Heart right ventricle (tissue), 16 donors: ENCODE measurements around the gene XPNPEP2. TPM values are rescaled to one million over a fixed set of nuclear protein-coding genes. Genes with fewer than 3 reads are reported as not detected.

Experiments used
- ATAC-seq, 8 donors: fragments of 200-7000 bp; cut with Tn5 transposase; one replicate each; pipeline ENCODE4 v1.9.1; 2020; ENCODE audit warnings: mild to moderate bottlenecking in 8 of 8, moderate library complexity in 8 of 8, moderate number of reproducible peaks in 1 of 8
- DNase-seq, 2 donors: peaks; one replicate each; pipeline ENCODE4 v3.0.0-alpha.2; 2020
- H3K27ac ChIP-seq, 10 donors: fragments of 200-600 bp; sonication (generic) in 2 of 10; one replicate each; pipeline versions ENCODE4 v1.5.0 to v1.8.0; 2020 to 2022; ENCODE audit warnings: mild to moderate bottlenecking in 3 of 10
- H3K27me3 ChIP-seq, 7 donors: fragments of 200-600 bp; one replicate each; pipeline ENCODE4 v1.8.0; 2021 to 2022; ENCODE audit warnings: mild to moderate bottlenecking in 2 of 7
- H3K36me3 ChIP-seq, 9 donors: fragments of 200-600 bp; sonication (generic) in 1 of 9; one replicate each; pipeline versions ENCODE4 v1.5.0 to v1.8.0; 2020 to 2022; ENCODE audit warnings: mild to moderate bottlenecking in 2 of 9
- H3K4me1 ChIP-seq, 9 donors: fragments of 200-600 bp; sonication (generic) in 1 of 9; one replicate each; pipeline versions ENCODE4 v1.5.0 to v1.8.0; 2020 to 2022; ENCODE audit warnings: mild to moderate bottlenecking in 4 of 9
- H3K4me3 ChIP-seq, 10 donors: fragments of 200-600 bp; sonication (generic) in 2 of 10; one replicate each; pipeline versions ENCODE4 v1.5.0 to v1.8.0; 2020 to 2022; ENCODE audit warnings: mild to moderate bottlenecking in 7 of 10, moderate library complexity in 2 of 10
- H3K9me3 ChIP-seq, 11 donors: fragments of 200-600 bp in 10 of 11; sonication (generic) in 2 of 11; one replicate each; pipeline versions ENCODE4 v1.5.0 to v1.8.0; 2013 to 2022; ENCODE audit warnings: mild to moderate bottlenecking in 2 of 11, control low read depth in 1 of 11, moderate library complexity in 1 of 11
- WGBS, 2 donors: extraction: QIAGEN DNeasy Blood & Tissue Kit; methylation state at CpG; one replicate each; pipeline ENCODE4 v1.1.7; 2013; ENCODE audit warnings: inconsistent platforms in 1 of 2; 5-methylcytosine and 5-hydroxymethylcytosine counted together
- intact Hi-C, 10 donors: fragments of 100-400 bp; cut with DNase I; formaldehyde crosslinking; loops; one replicate each; pipeline versions ENCODE4 v1.11.1 to v1.14.2; 2022
- polyA plus RNA-seq, 2 donors: library from polyadenylated mRNA; stranded (reverse); fragments of 200-250 nt; gene quantifications; one replicate each; pipeline ENCODE4 v1.2.3, GENCODE V29; 2013
- total RNA-seq, 10 donors: library from RNA; stranded (reverse); fragmentation: NEBNext Ultra II Directional in 3 of 10; extraction: Animal tissue kit (Norgen Biotek cat#: 25700) in 3 of 10; gene quantifications; one replicate each; pipeline versions ENCODE4 v1.2.1 to v1.2.4, GENCODE V29; 2021 to 2023
- TF ChIP-seq, protein P1 (sequence below), 9 donors: fragments of 200-600 bp; sonication (generic) in 2 of 9; IDR thresholded peaks; one replicate each; pipeline versions ENCODE4 v1.5.0 to v1.8.0; 2021 to 2022; ENCODE audit warnings: antibody characterized with exemption in 9 of 9, mild to moderate bottlenecking in 5 of 9, moderate library complexity in 1 of 9
- donor health status: Arrhythmogenic right ventricular cardiomyopathy.
- donor health status: ischemic (EF 13 %, LVEDD 7.1; RV severe dilation, severe dysfunction).
- donor health status: healthy with polysubstance abuse.
- donor health status: DM: no; HTN: yes; CAD: no.
- donor health status: DM: no; HTN: no; CAD: no.
- donor health status: ischemic (EF 25% LVEDD 6.9; RV normal size, moderate dysfunction).
- donor health status: ischemic (EF 25% LVEDD 5.7; RV mildly dilated, moderate dysfunction).
- donor health status: healthy.
- donor health status: DM: yes; HTN: yes; CAD: no.
- donor health status: Ischemic cardiomyopathy.
- donor health status: ischemic (EF 35%, LVEDD 5.7; RV mildly dilated, moderate dysfunction).
- donor health status: nonischemic (EF 11% LVEDD 7.7; RV severe dilation, severe dysfunction).
- donor health status: DM: yes; HTN: yes; CAD: no.
- donor health status: PGD.
- donor health status: ischemic (EF 29% LVEDD 5.4; RV normal size, mild dysfunction).
- donor health status: nonischemic (EF 23%, LVEDD 6.1; RV moderate dilation, normal function).

Gene XPNPEP2
- total and polyA plus RNA-seq, 12 donors: 0.18 to 2.2 (median 0.52) TPM

DNA sequence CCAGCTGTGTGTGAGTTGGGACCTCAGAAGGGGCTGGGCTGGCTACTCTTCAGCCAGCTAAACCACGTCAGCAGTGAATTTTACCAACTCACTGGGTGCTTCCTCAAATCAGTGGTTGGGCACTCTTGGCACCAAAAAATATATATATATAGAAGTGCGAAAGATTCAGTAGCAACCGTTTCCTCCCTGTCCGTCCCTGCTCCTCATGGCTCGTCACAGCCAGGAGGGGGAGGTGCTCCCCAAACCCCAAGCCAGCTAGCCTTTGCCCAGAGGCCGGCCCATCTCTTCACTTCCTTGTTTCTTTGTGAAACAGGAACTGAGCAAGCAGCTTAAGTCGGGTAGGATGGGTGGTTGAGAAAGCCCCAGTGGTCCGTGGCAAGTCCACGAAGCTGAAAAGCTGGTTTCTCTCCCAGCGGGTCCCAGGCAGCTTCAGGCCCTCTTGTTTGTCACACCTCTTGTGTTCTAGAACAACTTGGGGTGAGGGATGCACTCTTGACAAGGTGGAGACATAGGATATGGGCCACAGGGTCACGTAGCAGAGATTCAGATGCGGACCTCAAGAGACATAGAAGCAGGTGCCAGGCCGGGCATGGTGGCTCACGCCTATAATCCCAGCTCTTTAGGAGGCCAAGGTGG is 34.1 kb downstream of the XPNPEP2 start:
- Histone ChIP-seq H3K27me3 (peaks cover 0 to 5% (median 0%) of the 10 kb centered on the region in 7 donors), H3K9me3 (no peaks in the 10 kb centered on the region), H3K27ac (peak overlapping the region in 3 of 10 donors; percentile 22 to 89 (median 55)), H3K36me3 (no peaks in the 10 kb centered on the region), H3K4me3 (no peak overlapping the region), H3K4me1 (peaks cover 0 to 66% (median 0%) of the 10 kb centered on the region in 9 donors)
- WGBS, 2 donors: 69 to 79% methylated on average over 14 of the region's 14 CpGs
- TF ChIP-seq, protein P1, sequence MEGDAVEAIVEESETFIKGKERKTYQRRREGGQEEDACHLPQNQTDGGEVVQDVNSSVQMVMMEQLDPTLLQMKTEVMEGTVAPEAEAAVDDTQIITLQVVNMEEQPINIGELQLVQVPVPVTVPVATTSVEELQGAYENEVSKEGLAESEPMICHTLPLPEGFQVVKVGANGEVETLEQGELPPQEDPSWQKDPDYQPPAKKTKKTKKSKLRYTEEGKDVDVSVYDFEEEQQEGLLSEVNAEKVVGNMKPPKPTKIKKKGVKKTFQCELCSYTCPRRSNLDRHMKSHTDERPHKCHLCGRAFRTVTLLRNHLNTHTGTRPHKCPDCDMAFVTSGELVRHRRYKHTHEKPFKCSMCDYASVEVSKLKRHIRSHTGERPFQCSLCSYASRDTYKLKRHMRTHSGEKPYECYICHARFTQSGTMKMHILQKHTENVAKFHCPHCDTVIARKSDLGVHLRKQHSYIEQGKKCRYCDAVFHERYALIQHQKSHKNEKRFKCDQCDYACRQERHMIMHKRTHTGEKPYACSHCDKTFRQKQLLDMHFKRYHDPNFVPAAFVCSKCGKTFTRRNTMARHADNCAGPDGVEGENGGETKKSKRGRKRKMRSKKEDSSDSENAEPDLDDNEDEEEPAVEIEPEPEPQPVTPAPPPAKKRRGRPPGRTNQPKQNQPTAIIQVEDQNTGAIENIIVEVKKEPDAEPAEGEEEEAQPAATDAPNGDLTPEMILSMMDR (IDR thresholded peaks at IDR 0.05): no peak
- ATAC-seq: peak in 6 of 8 donors; percentile 61 to 77 (median 64)
- peak; percentile 39 to 42 for DNase-seq
- intact Hi-C loops: no loop called here

DNA sequence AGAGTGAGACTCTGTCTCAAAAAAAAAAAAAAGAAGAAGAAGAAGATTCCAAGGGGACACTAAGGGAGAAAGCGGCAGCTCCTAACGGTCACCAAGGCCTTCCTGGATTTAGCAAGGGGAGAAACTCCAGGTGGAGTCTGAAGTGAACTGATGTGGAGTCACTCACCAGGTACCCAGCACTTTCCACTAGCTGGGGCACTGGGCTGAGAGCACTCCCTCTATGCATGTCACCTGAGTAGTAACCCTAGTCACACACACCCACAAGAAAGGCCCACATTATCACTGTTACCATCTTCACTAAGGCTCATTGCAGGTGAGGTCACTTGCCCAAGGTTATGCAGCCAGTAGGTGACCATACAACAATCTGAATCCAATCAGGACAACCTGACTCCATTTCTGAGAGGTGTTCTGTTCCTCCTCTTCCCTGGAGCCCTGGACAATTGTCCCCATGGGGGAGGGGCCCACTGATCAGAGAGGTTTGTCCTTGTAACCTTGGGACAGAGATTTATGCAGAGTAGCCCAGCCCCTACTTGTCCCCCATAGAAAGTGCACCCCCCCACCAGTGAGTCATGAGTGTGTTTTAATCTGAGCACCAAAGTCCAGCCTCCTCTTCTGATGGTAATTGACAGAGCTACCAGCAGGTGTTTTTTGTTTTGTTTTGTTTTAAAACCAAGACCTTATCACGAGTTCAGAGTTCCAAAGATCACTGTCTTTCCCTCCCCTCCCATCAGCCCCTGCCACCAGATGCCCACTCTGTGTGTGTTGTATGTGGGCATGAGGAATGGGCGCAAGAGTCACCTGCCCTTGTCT is 35.1 kb downstream of the XPNPEP2 start:
- no peaks in the 10 kb centered on the region for H3K36me3 ChIP-seq
- DNase-seq (no peak), ATAC-seq (no peak)
- WGBS, 2 donors: 86 to 88% methylated on average over 4 of the region's 4 CpGs
- TF ChIP-seq, protein P1 (IDR thresholded peaks at IDR 0.05): no peak
- intact Hi-C loops: no loop called here
- H3K4me3 ChIP-seq: no peak overlapping the region
- peak overlapping the region in 3 of 10 donors; percentile 22 to 89 (median 55) for H3K27ac ChIP-seq
- no peaks in the 10 kb centered on the region for H3K9me3 ChIP-seq
- H3K4me1 ChIP-seq: peaks cover 0 to 72% (median 0%) of the 10 kb centered on the region in 9 donors
- H3K27me3 ChIP-seq: peaks cover 0 to 5% (median 0%) of the 10 kb centered on the region in 7 donors

DNA sequence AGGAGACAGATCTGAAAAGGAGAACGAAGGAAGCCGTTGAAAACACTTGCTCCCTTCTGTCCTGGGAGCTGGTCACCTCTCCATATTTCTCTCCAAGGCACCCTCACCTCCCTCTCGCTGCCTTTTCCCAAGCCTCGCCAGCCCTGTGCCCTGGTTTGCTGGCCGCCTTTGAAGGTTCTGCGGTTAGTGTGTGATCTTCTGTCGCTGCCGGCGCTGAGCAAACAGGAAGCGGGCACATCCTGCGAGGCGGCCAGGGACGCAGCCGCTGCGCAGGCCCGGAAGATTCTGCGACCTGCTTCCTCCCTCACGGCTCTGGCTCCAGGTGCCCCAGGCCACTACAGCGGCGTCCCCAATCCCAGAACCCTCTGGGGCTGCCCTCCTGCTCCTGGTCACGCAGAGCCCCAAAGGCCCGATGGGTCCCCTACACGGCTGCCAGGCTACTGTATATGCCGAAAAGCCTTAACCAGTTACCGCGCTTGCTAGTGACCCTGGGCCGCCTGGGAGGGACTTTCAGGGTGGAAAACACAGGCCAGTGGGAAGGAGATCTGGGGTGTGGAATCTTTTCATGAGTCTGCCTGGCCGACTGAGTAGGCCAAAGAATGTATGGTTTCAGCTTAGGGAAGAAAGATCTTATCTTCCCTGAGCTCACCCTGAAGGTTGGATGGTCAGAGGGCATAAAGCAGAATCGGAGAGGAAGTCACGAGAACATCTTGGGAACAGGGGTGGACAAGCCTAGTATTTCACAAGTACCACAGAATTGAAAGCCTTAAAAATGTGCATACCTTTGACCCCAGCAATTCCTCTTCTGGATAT is 38.6 kb downstream of the XPNPEP2 start:
- Histone ChIP-seq H3K27me3 (peaks cover 0 to 5% (median 0%) of the 10 kb centered on the region in 7 donors), H3K36me3 (no peaks in the 10 kb centered on the region), H3K4me1 (peaks cover 0 to 53% (median 0%) of the 10 kb centered on the region in 9 donors), H3K27ac (peak overlapping the region in 8 of 10 donors; percentile 34 to 93 (median 64)), H3K9me3 (no peaks in the 10 kb centered on the region), H3K4me3 (peak overlapping the region in 3 of 10 donors; percentile 8 to 27 (median 26))
- WGBS, 2 donors: 51 to 57% methylated on average over 28 to 30 of the region's 30 CpGs
- intact Hi-C loops: no loop called here
- ATAC-seq: peak; percentile 26 to 71 (median 63)
- DNase-seq: peak; percentile 13 to 47
- TF ChIP-seq, protein P1 (IDR thresholded peaks at IDR 0.05): no peak
